ENCODE results near the gene HAVCR1.

- TF ChIP-seq CTCF (conservative IDR thresholded peaks at IDR 0.05), result no peak
- no peak for TF ChIP-seq ZFX (IDR thresholded peaks at IDR 0.05)
These were observed 41.3 kb upstream of the HAVCR1 start for GRCh38 chr5:157100140-157100679.

All from C4-2B (cell line).